GM18909 (cell line): ENCODE results near the gene RUNX2.

Experiments
- ATAC-seq: cut with Tn5 transposase; IDR thresholded peaks from one replicate; pipeline ENCODE4 v1.9.1; 2021; ENCODE audit warnings: mild to moderate bottlenecking; ENCODE audit not compliant: unreplicated experiment, poor library complexity

Gene RUNX2

GRCh38 chr6:45504947-45505346 is 176.8 kb downstream of the RUNX2 start:
- ATAC-seq, result no peak

DNA sequence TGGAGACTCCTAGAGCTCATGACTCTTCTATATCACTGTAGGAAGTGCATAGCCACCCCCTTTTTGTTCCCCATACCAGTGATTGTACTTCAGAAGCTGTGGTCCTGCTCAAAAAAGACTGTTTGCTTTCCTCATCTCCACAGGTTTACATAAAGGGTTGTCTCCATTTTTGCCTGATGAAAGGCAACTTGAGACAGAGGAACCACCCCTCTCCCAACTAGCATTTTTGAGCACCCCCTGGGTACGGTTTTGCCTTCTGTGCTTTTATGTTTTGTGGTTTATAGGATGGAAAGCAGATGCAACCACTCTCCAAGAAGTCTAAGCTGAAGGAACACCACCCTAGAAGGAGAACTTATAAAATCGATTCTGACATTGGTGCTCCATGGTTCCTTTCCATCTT is 177.3 kb downstream of the RUNX2 start:
- ATAC-seq, result no peak

- ATAC-seq, result no peak
Measured at GRCh38 chr6:45507186-45507585, 179.1 kb downstream of the RUNX2 start.

DNA sequence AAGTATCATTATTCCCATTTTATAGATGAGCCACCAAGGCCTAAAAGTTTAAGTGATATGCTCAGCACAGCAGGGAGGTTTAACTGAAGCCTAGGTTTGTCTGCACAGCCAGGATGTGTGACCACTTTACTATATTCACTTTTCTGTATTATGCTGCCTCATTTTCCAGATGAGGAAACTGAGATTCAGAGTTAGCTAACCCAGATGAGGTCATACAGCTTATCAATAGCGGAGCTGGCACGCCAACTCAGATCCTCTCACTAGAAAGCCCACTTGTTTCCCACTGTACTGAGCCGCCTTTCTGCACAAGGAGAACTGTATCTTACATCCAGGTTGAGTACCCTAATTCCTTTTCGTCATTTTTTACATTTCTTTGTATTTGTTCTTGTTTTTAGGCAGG is 181.3 kb downstream of the RUNX2 start:
- ATAC-seq, result no peak

DNA sequence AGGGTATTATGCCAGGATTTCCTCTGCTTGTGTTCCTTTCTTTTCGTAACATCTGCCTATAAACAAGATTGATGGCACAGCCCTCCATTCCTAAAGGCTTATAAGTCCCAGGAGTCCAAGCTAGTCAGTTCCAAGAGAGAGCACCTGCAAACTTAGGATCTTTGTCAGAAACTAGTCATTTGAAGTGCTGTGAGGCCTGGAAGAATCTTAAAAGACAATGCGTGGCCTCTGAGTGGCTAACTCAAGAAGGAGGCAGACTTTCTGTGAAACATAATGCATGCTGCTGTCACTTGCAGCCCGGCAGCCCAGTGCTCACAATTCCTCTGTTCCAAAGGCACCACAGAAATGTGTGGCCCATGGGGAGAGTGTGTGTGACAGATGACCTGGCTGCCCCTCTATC is 184.6 kb downstream of the RUNX2 start:
- no peak for ATAC-seq

GRCh38 chr6:45513213-45513618 is 185.1 kb downstream of the RUNX2 start:
- ATAC-seq, result no peak

- ATAC-seq, result no peak
Measured at GRCh38 chr6:45513843-45514242, 185.7 kb downstream of the RUNX2 start.

GRCh38 chr6:45514454-45515230 is 186.5 kb downstream of the RUNX2 start:
- ATAC-seq, result no peak

DNA sequence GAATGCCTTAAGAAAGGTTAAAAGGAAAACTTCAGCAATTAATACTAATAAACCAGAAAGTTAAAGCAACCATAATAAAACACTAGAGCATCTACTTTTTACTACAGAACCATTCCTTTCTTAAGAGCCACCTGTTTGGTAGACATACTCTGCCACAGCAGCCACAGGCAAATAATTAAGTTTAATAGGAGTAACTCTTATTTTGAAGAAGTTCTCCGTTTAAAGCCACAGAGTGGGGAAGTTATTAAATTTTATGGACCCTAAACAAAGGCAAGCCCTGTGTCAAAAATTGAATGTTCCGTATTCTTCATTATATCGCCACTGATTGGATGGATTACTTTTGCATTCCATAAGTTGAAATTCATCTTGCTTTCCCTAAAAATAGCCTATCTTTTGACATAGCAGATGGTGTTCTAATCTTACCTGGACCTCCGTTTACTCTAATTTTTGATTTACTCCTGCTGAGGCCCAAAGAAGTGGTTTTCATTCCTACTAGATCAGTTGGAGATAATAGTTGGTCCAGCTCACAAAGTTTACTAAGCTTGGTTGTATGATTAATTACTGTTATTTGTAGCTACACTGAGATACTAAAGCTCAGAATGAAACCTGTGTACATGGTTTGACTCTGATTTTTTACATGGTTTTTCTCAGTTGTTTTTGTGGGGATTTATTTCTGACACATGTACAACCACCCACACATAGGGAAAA is 190.0 kb downstream of the RUNX2 start:
- no peak for ATAC-seq

- no peak for ATAC-seq
Measured at GRCh38 chr6:45521226-45521625, 193.1 kb downstream of the RUNX2 start.

DNA sequence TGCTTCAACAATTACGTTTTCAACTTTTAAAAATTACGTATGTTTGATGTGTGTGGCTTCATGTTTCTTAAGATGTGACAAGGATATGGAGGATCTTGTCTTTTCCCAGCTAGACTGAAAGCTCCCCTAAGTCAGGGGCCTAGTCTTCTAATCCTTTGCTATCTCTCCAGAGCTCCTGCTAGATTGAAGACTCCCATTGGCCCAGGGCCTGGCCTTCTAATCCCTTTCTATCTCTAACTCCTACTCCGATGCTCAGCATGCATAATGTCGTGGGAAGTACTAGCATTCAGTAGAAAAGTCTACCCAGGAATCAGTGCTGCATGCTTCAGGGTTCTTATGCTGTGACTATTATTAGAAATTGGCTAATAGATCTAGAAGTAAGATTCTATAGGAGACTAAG is 194.4 kb downstream of the RUNX2 start:
- ATAC-seq, result no peak

- no peak for ATAC-seq
Measured at GRCh38 chr6:45527210-45527609, 199.1 kb downstream of the RUNX2 start.

GRCh38 chr6:45531999-45532595 is 204.0 kb downstream of the RUNX2 start:
- ATAC-seq, result no peak

GRCh38 chr6:45532721-45533210 is 204.6 kb downstream of the RUNX2 start:
- ATAC-seq, result no peak

DNA sequence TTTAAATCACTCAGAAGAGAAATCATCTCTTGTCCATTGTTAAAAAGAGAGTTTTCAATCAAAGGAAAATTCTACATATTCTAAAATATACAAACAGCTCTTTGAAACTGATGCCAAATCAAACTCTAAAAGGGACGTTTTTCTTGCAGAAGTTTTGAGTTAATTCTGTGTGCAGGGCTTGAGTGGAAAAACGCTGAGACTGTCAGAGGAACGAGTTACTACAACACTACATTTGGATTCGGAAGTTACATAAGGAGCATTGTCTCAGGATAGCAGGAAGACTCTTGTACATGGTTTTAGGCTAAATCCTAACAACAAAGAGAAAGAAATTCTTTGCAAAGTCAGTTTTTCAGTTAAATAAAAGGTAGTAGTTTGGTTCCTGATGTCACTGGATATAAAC is 205.3 kb downstream of the RUNX2 start:
- ATAC-seq, result no peak

- ATAC-seq, result no peak
Measured at GRCh38 chr6:45535933-45536332, 207.8 kb downstream of the RUNX2 start.

DNA sequence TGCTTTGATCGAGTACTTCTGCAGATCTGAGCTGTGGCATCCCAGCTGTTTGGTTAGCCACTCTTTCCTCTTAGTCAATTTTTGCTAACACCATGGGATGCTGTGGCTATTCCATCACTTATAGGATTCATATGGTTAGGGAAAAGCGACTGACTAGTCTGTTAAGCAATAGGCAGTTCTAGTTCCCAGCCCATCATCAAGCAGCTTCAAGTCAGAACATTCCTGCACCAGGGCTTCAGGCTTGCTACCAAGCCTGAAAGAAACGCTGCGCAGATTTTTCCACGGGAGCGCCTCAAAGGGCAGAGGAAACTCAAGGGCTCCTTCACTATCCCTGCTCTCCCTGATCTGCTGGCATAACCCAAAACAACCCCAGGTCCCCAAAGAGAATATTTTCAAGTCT is 209.4 kb downstream of the RUNX2 start:
- no peak for ATAC-seq

GRCh38 chr6:45538641-45539547 is 210.8 kb downstream of the RUNX2 start:
- ATAC-seq, result no peak

DNA sequence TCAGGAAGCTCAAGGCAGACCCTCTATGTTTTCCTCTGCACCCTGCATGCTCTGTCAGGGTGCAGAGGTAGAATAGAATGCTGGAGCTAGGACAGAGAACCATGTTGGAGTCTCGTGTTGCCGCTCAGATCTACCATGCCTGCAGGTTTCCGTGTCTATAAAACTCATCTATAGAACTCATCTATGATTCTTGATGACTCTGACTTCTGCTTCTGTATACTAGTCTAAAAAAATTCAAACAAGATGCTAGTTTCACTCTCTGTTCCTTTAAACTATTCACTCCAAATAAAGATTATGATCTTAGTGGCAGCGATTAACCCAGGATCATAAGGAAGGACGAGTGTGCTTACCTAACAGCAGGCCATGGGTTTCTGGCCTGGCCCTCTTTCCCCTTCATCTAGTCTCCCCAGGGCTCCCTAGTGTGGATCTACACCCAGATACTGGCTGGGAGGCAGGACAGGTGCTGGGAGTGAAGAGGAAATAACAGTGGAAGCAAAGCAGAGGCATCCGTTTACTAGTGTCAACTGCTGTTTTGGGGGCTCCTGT is 212.3 kb downstream of the RUNX2 start:
- ATAC-seq, result no peak

DNA sequence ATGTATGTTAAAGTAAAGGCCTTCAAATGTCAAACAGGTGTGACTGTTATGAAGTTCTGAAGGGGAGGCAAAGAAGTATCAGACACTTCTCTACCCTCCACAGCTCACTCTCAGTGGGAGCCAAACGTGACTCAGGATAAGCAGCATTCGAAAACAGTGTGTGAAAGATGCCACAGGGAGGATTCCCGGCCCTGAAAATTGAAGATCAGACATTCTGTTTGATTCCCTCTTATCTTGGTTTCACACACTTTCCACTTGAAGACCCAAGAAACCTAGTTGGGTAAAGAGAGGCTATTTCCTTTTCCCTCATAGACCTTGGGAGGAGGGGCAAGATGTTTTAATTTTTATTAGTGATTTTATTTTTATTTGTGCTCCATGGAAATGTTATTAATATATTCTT is 213.8 kb downstream of the RUNX2 start:
- ATAC-seq, result no peak
